Trophoblast cell (in vitro differentiated cells and primary cell): ENCODE data around the gene ARF4.
"Not testable (repeated sequence)": the region's sequence is repeated elsewhere in the genome, so short reads cannot be mapped to it uniquely, and the experiment has no call there.

Experiments
- DNase-seq, 2 donors: peaks; one replicate each; pipeline ENCODE4 v3.0.0-alpha.2; 2016
- H2AFZ ChIP-seq: 2 replicates; pipeline ENCODE4 v1.6.1; 2013; ENCODE audit warnings: low read length, moderate library complexity, mild to moderate bottlenecking; ENCODE audit not compliant: insufficient read depth, poor library complexity
- H2AK5ac ChIP-seq: 2 replicates; pipeline ENCODE4 v1.6.1; 2013; ENCODE audit warnings: mild to moderate bottlenecking, low read length
- H2BK120ac ChIP-seq: 2 replicates; pipeline ENCODE4 v1.6.1; 2013; ENCODE audit warnings: low read length, mild to moderate bottlenecking, moderate library complexity; ENCODE audit not compliant: insufficient read depth, poor library complexity
- H2BK12ac ChIP-seq: 2 replicates; pipeline ENCODE4 v1.6.1; 2013; ENCODE audit warnings: mild to moderate bottlenecking, low read length, moderate library complexity
- H2BK5ac ChIP-seq: 2 replicates; pipeline ENCODE4 v1.6.1; 2013; ENCODE audit warnings: low read length, low read depth, moderate library complexity, mild to moderate bottlenecking; ENCODE audit not compliant: poor library complexity
- H3K14ac ChIP-seq: 2 replicates; pipeline ENCODE4 v1.6.1; 2013; ENCODE audit warnings: mild to moderate bottlenecking, low read length
- H3K18ac ChIP-seq: 2 replicates; pipeline ENCODE4 v1.6.1; 2013; ENCODE audit warnings: mild to moderate bottlenecking, low read length
- H3K23ac ChIP-seq: 2 replicates; pipeline ENCODE4 v1.6.1; 2013; ENCODE audit warnings: low read length
- H3K27ac ChIP-seq: 2 replicates; pipeline ENCODE4 v1.5.1; 2013; ENCODE audit warnings: low read depth, mild to moderate bottlenecking, inconsistent platforms, low read length, moderate library complexity
- H3K27me3 ChIP-seq: 2 replicates; pipeline ENCODE4 v1.6.1; 2013; ENCODE audit warnings: inconsistent platforms, mild to moderate bottlenecking, low read length, moderate library complexity; ENCODE audit not compliant: insufficient read depth
- H3K36me3 ChIP-seq, 2 experiments: 1 replicate in 1 of 2; 2 replicates in 1 of 2; pipeline ENCODE4 v1.6.1; 2013; ENCODE audit warnings: low read length in 2 of 2, mild to moderate bottlenecking in 2 of 2, moderate library complexity in 1 of 2; ENCODE audit not compliant: insufficient read depth in 2 of 2, control insufficient read depth in 1 of 2
- H3K4ac ChIP-seq: 2 replicates; pipeline ENCODE4 v1.6.1; 2013; ENCODE audit warnings: low read depth, mild to moderate bottlenecking, low read length, moderate library complexity
- H3K4me1 ChIP-seq, 2 experiments: 1 replicate in 1 of 2; 2 replicates in 1 of 2; pipeline ENCODE4 v1.6.1; 2013; ENCODE audit warnings: low read length in 2 of 2, mild to moderate bottlenecking in 2 of 2, moderate library complexity in 1 of 2; ENCODE audit not compliant: insufficient read depth in 2 of 2, control insufficient read depth in 1 of 2
- H3K4me2 ChIP-seq: 2 replicates; pipeline ENCODE4 v1.6.1; 2013; ENCODE audit warnings: inconsistent platforms, mild to moderate bottlenecking, low read length, moderate library complexity
- H3K4me3 ChIP-seq: 2 replicates; pipeline ENCODE4 v1.5.1; 2013; ENCODE audit warnings: mild to moderate bottlenecking, low read depth, low read length, inconsistent platforms
- H3K79me1 ChIP-seq: one replicate; pipeline ENCODE4 v1.6.1; 2013; ENCODE audit warnings: low read length
- H3K79me2 ChIP-seq: 2 replicates; pipeline ENCODE4 v1.6.1; 2013; ENCODE audit warnings: low read length, mild to moderate bottlenecking; ENCODE audit not compliant: control insufficient read depth, insufficient read depth, poor library complexity
- H3K9ac ChIP-seq: 2 replicates; pipeline ENCODE4 v1.6.1; 2013; ENCODE audit warnings: mild to moderate bottlenecking, low read length
- H3K9me3 ChIP-seq: 2 replicates; pipeline ENCODE4 v1.6.1; 2013; ENCODE audit warnings: low read depth, mild to moderate bottlenecking, control low read depth, inconsistent platforms, low read length; ENCODE audit not compliant: insufficient read depth
- H4K12ac ChIP-seq: 2 replicates; pipeline ENCODE4 v1.6.1; 2013; ENCODE audit warnings: low read depth, mild to moderate bottlenecking, low read length, moderate library complexity
- H4K8ac ChIP-seq: 2 replicates; pipeline ENCODE4 v1.6.1; 2013; ENCODE audit warnings: low read depth, mild to moderate bottlenecking, low read length, moderate library complexity
- H4K91ac ChIP-seq: one replicate; pipeline ENCODE4 v1.6.1; 2013; ENCODE audit warnings: low read depth, mild to moderate bottlenecking, low read length, moderate library complexity
- WGBS: extraction: QIAGEN DNeasy Blood & Tissue Kit; methylation state at CpG from one replicate; pipeline ENCODE4 v1.1.7; 2013; ENCODE audit warnings: missing lambda C conversion rate; ENCODE audit not compliant: insufficient read length, insufficient coverage; ENCODE audit errors: extremely low coverage; 5-methylcytosine and 5-hydroxymethylcytosine counted together

ARF4 gene

DNA sequence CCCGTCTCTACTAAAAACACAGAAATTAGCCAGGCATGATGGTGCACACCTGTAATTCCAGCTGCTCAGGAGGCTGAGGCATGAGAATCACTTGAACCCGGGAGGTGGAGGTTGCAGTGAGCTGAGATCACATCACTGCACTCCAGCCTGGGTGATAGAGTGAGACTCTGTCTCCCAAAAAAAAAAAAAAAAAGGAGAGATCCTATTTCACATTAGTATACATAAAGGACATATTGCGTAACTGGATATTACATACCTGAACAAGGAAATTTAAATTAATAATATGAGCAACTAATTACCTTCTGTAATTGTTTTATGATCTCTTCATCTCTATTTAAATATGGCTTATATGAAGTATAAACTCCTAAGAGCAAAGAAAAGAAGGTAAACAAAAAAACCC is 37.1 kb upstream of the ARF4 start:
- not testable (repeated sequence) for H3K79me1 ChIP-seq, H4K8ac ChIP-seq, H3K4ac ChIP-seq, H4K91ac ChIP-seq, H3K4me1 ChIP-seq, H3K4me3 ChIP-seq, H3K9me3 ChIP-seq, H3K18ac ChIP-seq, H2AK5ac ChIP-seq, H2BK120ac ChIP-seq, H2AFZ ChIP-seq, H4K12ac ChIP-seq, H3K79me2 ChIP-seq, H2BK12ac ChIP-seq, H3K4me2 ChIP-seq, H3K23ac ChIP-seq, H3K14ac ChIP-seq, H3K27me3 ChIP-seq, H3K27ac ChIP-seq, DNase-seq, H3K9ac ChIP-seq, H2BK5ac ChIP-seq
- peaks cover 11 to 19% of the 10 kb centered on the region in 2 experiments for H3K36me3 ChIP-seq
- WGBS, result no CpG with 5 or more reads among the region's 3 CpGs

DNA sequence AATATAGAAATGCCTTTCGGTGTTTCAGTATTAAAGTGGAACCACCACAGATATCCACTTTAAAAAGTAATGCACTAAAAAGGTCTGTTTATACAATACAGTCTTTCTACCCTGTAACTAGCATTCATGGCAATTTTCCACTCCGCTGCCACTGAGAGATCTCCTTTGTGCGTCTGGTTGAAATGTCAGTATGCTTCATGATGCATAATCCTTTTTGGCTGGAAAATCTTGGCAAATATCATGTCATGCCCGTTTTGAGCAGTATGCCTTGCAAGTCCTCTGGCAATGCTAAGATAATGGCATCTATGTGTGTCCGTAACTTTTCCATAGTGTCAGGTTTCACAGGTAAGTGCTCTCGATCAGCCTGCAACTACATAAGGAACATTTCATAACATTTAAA is 30.8 kb upstream of the ARF4 start:
- Histone ChIP-seq H4K91ac (no peak overlapping the region), H3K27me3 (no peaks in the 10 kb centered on the region), H3K4me2 (no peak overlapping the region), H3K18ac (no peak overlapping the region), H4K12ac (no peak overlapping the region), H3K23ac (no peak overlapping the region), H3K9ac (no peak overlapping the region), H3K4ac (no peak overlapping the region), H2AK5ac (no peak overlapping the region), H3K27ac (no peak overlapping the region), H2BK12ac (no peak overlapping the region), H3K79me1 (no peaks in the 10 kb centered on the region), H3K36me3 (peaks cover 12 to 15% of the 10 kb centered on the region in 2 experiments), H2BK120ac (no peak overlapping the region), H2BK5ac (no peak overlapping the region), H2AFZ (no peak overlapping the region), H4K8ac (no peak overlapping the region), H3K4me1 (no peaks in the 10 kb centered on the region), H3K9me3 (no peaks in the 10 kb centered on the region), H3K79me2 (no peaks in the 10 kb centered on the region), H3K14ac (no peak overlapping the region), H3K4me3 (no peak overlapping the region)
- WGBS, result no CpG with 5 or more reads among the region's 6 CpGs
- no peak for DNase-seq

DNA sequence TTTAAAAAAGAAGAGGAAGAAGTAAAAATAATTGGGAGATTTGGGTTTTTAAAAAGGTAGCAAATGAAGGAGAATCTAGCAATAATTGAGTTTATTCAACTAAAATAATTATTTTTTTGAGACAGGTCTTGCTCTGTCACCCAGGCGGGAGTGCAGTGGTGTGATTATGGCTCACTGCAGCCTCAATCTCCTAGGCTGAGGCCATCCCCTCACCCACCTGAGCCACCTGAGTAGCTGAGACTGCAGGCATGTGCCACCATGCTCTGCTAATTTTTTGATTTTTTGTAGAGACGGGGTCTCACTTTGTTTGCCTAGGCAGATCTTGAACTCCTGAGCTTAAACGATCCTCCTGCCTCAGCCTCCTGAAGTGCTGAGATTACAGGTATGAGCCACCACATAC is 27.7 kb upstream of the ARF4 start:
- Histone ChIP-seq H3K27me3 (no peaks in the 10 kb centered on the region), H3K27ac (no peak overlapping the region), H3K4ac (no peak overlapping the region), H3K79me2 (no peaks in the 10 kb centered on the region), H2BK12ac (no peak overlapping the region), H3K4me1 (no peaks in the 10 kb centered on the region), H2AFZ (no peak overlapping the region), H3K79me1 (no peaks in the 10 kb centered on the region), H2BK120ac (no peak overlapping the region), H3K4me2 (no peak overlapping the region), H2AK5ac (no peak overlapping the region), H3K18ac (no peak overlapping the region), H3K9me3 (no peaks in the 10 kb centered on the region), H4K8ac (no peak overlapping the region), H3K9ac (no peak overlapping the region), H3K23ac (no peak overlapping the region), H3K36me3 (peaks cover 6 to 9% of the 10 kb centered on the region in 2 experiments), H2BK5ac (no peak overlapping the region), H4K12ac (no peak overlapping the region), H3K14ac (no peak overlapping the region), H4K91ac (no peak overlapping the region), H3K4me3 (no peak overlapping the region)
- no CpG with 5 or more reads among the region's 3 CpGs for WGBS
- no peak for DNase-seq

DNA sequence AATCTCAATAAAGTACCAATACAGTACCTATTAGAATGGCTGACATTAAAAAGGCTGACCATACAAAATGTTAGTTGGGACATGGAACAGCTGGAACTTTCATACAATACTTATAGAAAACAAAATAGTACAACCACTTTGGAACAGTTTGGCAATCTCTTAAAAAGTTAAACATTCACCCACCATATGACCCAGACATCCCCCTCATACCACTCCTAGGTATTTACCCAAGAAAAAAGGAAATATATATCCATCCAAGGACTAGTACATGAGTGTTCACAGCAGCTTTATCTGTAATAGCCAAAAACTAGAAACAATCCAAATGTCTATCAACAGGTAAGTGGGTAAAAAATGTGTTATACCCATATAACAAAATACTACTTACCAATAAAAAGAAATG is 25.2 kb upstream of the ARF4 start:
- Histone ChIP-seq H3K4ac (no peak overlapping the region), H2AFZ (no peak overlapping the region), H2AK5ac (no peak overlapping the region), H3K9me3 (no peaks in the 10 kb centered on the region), H3K4me1 (no peaks in the 10 kb centered on the region), H3K27me3 (no peaks in the 10 kb centered on the region), H3K79me2 (no peaks in the 10 kb centered on the region), H3K23ac (no peak overlapping the region), H2BK120ac (no peak overlapping the region), H4K8ac (no peak overlapping the region), H2BK5ac (no peak overlapping the region), H3K4me2 (no peak overlapping the region), H3K18ac (no peak overlapping the region), H2BK12ac (no peak overlapping the region), H3K14ac (no peak overlapping the region), H3K4me3 (no peak overlapping the region), H4K12ac (no peak overlapping the region), H3K79me1 (no peaks in the 10 kb centered on the region), H3K9ac (no peak overlapping the region), H3K27ac (no peak overlapping the region), H3K36me3 (peaks cover 2 to 9% of the 10 kb centered on the region in 2 experiments), H4K91ac (no peak overlapping the region)
- DNase-seq, result no peak
